GM12865 (cell line): ENCODE results near the gene TMEM267.
"Not testable (repeated sequence)": the region's sequence is repeated elsewhere in the genome, so short reads cannot be mapped to it uniquely, and the experiment has no call there.

Experiments used
- DNase-seq: peaks from one replicate; pipeline ENCODE4 v3.0.0; 2010; ENCODE audit warnings: low read depth
- H3K4me3 ChIP-seq: 2 replicates; pipeline ENCODE4 v1.5.1; 2011; ENCODE audit warnings: mild to moderate bottlenecking, low read depth, low read length, control low read depth
- TF ChIP-seq, protein P1 (sequence below): IDR thresholded peaks from 2 replicates; pipeline ENCODE4 v1.5.1; 2011; ENCODE audit warnings: low read length, control low read depth, low read depth, inconsistent platforms; ENCODE audit not compliant: insufficient read depth; ENCODE audit errors: missing control alignments

The TMEM267 gene

DNA sequence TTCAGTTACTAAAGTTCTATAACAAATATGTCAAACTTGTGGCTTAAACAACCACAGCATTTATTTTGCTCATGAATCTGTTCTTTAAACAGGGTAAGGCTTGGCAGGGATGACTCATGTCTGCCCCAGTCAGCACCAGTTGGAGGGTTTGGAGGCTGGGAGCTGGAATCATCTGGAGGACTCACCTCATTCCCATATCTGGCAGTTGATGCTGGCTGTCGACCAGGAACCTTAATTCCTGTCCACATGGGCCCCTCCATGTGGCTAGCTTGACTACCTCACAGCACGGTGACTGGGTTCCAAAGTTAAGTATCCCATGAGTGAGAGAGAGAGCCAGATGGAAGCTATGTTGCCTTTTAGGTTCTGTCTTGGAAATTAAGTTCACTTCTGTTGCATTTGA, 57.7 kb downstream of the TMEM267 start:
- TF ChIP-seq, protein P1, sequence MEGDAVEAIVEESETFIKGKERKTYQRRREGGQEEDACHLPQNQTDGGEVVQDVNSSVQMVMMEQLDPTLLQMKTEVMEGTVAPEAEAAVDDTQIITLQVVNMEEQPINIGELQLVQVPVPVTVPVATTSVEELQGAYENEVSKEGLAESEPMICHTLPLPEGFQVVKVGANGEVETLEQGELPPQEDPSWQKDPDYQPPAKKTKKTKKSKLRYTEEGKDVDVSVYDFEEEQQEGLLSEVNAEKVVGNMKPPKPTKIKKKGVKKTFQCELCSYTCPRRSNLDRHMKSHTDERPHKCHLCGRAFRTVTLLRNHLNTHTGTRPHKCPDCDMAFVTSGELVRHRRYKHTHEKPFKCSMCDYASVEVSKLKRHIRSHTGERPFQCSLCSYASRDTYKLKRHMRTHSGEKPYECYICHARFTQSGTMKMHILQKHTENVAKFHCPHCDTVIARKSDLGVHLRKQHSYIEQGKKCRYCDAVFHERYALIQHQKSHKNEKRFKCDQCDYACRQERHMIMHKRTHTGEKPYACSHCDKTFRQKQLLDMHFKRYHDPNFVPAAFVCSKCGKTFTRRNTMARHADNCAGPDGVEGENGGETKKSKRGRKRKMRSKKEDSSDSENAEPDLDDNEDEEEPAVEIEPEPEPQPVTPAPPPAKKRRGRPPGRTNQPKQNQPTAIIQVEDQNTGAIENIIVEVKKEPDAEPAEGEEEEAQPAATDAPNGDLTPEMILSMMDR: no peak
- no peak for DNase-seq
- H3K4me3 ChIP-seq: no peak overlapping the region

DNA sequence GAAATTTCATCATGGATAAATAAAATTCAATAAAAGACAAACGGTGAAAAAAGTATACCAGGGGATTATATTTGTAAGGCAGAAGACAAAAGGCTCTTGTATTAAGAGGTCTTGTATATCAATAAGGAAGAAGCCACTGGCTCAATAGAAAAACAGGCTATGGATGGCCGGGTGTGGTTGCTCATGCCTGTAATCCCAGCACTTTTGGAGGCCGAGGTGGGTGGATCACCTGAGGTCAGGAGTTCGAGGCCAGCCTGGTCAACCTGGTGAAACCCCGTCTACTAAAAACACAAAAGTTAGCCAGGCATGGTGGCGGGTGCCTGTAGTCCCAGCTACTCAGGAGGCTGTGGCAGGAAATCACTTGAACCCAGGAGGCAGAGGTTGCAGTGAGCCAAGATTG, 60.6 kb downstream of the TMEM267 start:
- DNase-seq, H3K4me3 ChIP-seq: not testable (repeated sequence)

DNA sequence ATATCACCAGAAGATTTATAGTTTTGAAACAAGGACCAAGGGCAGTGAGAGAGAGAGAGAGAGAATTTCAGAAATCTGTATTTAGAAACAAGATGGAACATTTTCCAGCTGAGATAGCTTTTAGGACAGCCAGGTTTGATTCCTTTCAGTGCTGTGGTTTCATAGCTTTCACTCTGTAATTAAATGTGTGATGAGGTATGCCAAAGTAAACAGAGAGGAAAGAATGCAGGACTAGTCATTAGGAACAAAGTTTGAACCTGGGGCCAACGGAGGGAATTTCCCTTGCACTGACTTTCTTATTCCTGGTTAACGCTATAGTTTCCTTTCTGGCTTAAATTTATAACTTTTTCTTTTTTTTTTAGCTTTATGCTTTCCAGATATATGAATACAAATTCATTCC, 61.5 kb downstream of the TMEM267 start:
- H3K4me3 ChIP-seq: no peak overlapping the region
- DNase-seq: peak; percentile 10
- TF ChIP-seq, protein P1: no peak

DNA sequence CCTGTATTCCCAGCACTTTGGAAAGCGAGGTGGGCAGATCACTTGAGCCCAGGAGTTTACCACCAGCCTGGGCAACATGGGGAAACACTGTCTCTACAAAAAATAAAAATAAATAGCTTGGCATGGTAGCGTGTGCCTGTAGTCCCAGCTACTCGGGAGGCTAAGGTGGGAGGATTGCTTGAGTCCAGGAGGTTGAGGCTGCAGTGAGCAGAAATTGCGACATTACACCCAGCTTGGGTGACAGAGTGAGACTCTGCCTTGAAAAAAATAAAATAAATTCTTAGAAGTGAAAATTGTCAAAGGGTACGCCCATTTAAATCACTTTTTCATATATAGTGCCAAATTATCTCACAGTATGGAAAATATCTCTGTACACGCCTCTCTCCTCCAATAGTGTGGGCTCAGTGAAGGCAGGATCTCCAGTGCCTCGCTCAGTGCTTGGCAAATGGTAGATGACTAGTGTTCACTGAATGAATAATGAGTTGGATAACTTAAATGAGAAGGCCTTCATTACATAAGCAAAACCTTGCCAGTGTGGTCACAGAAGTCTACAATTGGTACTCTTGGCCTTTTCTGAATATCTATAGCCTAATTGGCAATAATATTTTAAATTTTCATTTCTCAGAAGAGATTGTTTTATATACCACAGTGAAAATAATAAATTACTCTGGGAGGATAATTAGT, 62.1 kb downstream of the TMEM267 start:
- H3K4me3 ChIP-seq: no peak overlapping the region
- TF ChIP-seq, protein P1: no peak
- no peak for DNase-seq

DNA sequence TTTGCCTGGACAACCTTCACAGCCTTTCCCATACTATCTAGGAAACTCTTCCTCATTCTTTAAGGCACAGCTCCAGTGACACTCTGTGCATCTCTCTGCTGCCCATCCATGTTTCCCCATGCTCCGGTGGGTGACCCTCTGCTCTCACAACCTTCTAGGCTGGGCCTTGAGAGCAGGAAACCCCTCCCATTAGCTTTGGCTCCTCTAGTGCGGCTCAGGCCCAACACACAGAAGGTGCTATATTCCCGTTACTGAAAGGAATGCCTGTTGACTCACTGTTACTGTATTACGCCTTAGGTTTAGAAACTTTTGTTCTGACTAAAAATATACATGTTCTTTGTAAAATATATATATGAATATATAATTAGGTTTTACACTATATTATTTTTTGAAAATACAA, 63.4 kb downstream of the TMEM267 start:
- no peak for DNase-seq
- H3K4me3 ChIP-seq: no peak overlapping the region
- TF ChIP-seq, protein P1: no peak

DNA sequence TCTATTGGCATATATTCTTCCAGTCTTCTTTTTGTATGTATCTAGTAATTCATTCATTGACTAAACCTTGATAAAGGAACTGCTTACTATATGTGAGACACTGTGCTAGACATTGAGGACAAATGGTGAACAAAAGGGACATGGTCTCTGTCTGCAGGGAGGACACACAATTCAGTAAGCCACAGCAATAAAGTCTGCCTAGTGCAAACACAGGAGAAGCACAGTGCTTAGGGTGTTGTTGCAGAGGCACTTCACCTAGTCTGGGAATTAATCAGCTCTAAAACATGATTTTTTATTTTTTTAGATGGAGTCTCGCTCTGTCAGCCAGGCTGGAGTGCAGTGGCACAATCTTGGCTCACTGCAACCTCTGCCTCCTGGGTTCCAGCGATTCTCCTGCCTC, 65.1 kb downstream of the TMEM267 start:
- no peak for DNase-seq
- H3K4me3 ChIP-seq: no peak overlapping the region
- TF ChIP-seq, protein P1: no peak

DNA sequence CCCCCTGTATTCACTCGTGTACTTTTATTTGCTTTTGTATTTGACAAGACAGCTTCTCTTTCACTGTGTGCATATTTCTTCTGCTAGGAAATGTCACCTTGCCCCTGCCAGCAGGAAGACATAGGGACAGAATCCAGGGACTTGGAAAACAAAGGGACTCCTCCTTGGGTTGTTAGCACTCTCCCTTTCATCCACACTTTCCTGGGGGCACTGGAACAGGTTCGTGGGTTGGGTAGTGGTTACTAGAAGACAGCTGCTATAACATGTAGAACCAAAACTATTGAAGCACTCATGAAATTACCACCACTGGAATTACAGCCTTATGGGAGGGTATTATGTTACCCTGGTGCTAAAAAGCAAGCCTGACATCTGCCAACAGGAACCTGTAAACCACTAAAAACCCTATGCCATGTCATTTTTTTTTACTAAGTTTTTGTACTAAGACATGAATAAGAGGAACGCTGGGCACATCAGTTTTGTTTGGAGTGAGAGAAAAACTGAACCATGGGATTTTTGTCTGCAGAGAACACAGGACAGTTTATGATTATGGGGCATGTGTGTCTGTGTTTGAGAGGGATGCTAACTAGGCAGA, 66.8 kb downstream of the TMEM267 start:
- no peak for DNase-seq
- no peak overlapping the region for H3K4me3 ChIP-seq
- TF ChIP-seq, protein P1: no peak
